ENCODE data around the gene DCDC2B. TPM values are rescaled to one million over a fixed set of nuclear protein-coding genes. Genes with fewer than 3 reads are reported as not detected.
A peak's percentile ranks its signal among the peaks of the same experiment; 100 is the strongest.

DCDC2B gene
- total RNA-seq, 1 experiment from 2014 or later: not detected

DNA sequence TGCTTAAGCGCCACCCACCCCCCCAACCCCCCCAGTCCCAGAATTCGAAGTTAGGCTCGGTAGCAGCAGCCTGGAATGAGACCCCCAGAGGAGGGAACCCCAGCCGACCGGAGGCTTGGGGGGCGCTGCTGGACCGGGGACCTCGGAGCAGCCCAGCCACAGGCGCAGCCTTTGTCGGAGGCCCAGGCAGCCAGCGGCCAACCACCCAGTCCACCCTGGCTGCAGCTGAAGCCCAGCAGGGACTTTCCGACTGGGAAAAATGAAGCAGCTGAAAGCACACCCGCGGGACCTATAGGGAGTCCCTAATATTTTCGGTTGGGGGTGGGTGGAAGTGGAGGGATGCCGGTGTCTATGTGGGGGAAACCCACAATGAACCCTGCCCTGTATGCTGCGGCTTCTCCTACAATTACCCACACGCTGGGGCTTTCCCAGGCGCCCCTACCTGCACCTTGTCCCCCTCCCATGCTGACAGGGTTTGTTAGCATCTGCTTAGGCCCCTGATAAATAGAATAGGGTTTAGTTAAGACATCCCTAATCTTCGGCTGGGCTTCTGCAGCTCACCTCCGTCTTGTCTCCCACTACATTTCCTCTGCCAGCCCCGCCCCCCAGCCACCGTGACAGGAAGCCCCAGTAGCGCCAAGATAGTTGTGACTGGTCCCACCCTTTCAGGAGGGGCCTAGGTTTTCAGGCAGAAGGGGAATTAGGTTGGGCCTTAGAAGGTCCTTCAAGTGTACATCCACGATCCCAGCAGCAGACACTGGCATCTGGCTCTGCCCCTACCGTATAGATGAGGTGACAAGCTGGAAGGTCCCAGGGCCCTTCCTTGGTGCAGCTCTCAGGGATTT, 7.7 kb upstream of the DCDC2B start:
- Histone ChIP-seq H3K4me3 (peak overlapping the region; percentile 60), H3K9me3 (replicated peaks) (no peaks in the 10 kb centered on the region), H3K27ac (no peak overlapping the region), H3K36me3 (peaks cover 7% of the 10 kb centered on the region), H3K4me1 (peaks cover 6% of the 10 kb centered on the region; the same call in 1 of the 2 replicates), H3K27me3 (no peaks in the 10 kb centered on the region)
- peak; percentile 68 to 69 for DNase-seq

- no peak for DNase-seq
- Histone ChIP-seq H3K4me1 (peaks cover 10% of the 10 kb centered on the region), H3K36me3 (no peaks in the 10 kb centered on the region), H3K27me3 (no peaks in the 10 kb centered on the region), H3K4me3 (peak overlapping the region; percentile 64), H3K27ac (no peak overlapping the region), H3K9me3 (replicated peaks) (no peaks in the 10 kb centered on the region)
Observed at GRCh38 chr1:32204943-32205361, 3.9 kb upstream of the DCDC2B start.

- peaks cover 10% of the 10 kb centered on the region for H3K4me1 ChIP-seq
- peak; percentile 87 to 89 for DNase-seq
- H3K4me3 ChIP-seq: peak within 1 kb of the TSS; percentile 64
- H3K9me3 ChIP-seq (replicated peaks): no peaks in the 10 kb centered on the region
- H3K27me3 ChIP-seq: no peaks in the 10 kb centered on the region
- peak within 1 kb of the TSS; percentile 11; the same call in 1 of the 2 replicates for H3K27ac ChIP-seq
- no peaks in the 10 kb centered on the region for H3K36me3 ChIP-seq
Observed at GRCh38 chr1:32205401-32206370, 3.2 kb upstream of the DCDC2B start, which contains the start of gene IQCC. Gene IQCC, plus strand, starts transcription at chr1:32205671. Its CDS starts 11 bp downstream, at chr1:32205682.

DNA sequence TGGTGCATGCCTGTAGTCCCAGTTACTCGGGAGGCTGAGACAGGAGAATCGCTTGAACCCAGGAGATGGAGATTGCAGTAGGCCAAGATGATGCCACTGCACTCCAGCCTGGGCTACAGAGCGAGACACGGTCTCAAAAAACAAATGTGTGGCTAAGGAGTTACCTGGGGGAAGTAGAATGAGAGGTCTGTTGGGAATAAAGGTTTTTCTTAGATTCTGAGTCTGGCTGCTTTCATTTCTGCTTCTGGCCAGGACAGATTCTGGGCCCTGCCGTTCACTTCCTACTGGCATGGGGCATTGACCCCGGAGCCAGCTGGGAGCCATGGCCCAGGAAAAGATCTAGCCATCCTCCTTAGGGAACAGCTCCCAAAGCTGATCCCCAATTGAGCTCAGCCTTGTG, 420 bp upstream of the DCDC2B start:
- H3K27me3 ChIP-seq: no peaks in the 10 kb centered on the region
- no peak overlapping the region for H3K4me3 ChIP-seq
- no peaks in the 10 kb centered on the region for H3K9me3 ChIP-seq (replicated peaks)
- no peaks in the 10 kb centered on the region for H3K36me3 ChIP-seq
- H3K27ac ChIP-seq: no peak overlapping the region
- H3K4me1 ChIP-seq: peaks cover 10% of the 10 kb centered on the region
- DNase-seq: no peak

DNA sequence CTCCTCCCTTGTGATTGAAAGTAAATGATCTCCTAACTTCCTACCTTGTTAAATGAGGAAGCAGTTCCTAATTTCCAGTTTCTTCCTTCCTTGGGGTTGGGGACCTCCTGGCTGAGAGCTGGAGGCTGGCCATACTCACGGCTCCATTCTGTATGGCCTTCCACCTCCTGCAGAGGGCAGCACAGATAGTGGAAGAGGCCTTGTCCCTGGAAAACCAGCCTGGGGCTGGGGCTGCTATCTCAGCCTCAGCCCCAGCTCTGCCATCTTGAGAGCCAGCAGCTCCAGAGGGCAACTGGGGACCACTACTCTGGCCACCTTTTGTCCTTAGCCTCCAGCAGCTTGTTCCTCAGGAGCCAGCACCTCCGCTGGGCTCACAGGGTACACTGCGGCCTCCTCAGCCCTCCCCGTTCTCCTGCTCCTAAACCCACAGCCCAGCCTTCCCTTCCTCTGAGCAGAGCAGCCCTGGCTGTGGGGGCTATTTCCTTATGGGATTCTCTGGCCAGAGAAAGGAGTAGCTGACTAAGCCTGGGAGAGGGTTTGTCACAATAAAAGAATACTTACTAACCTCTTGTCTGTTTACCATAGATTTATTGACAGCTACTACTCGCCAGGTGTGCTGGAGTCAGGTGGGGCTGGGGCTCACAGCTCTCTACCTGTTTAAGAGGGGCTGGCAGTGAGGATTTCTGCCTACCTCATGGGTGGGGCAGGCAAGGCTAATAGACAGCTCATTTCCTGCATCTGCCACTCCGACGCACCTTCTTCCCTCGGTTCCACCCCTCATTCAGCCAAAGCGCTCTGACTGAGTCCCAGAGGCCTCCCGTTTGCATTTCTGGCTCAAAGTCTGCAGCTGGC, 7.0 kb downstream of the DCDC2B start:
- no peak overlapping the region for H3K27ac ChIP-seq
- H3K4me3 ChIP-seq: no peak overlapping the region
- no peaks in the 10 kb centered on the region for H3K4me1 ChIP-seq
- no peaks in the 10 kb centered on the region for H3K9me3 ChIP-seq (replicated peaks)
- H3K36me3 ChIP-seq: no peaks in the 10 kb centered on the region
- DNase-seq: peak; percentile 70 to 85
- no peaks in the 10 kb centered on the region for H3K27me3 ChIP-seq

DNA sequence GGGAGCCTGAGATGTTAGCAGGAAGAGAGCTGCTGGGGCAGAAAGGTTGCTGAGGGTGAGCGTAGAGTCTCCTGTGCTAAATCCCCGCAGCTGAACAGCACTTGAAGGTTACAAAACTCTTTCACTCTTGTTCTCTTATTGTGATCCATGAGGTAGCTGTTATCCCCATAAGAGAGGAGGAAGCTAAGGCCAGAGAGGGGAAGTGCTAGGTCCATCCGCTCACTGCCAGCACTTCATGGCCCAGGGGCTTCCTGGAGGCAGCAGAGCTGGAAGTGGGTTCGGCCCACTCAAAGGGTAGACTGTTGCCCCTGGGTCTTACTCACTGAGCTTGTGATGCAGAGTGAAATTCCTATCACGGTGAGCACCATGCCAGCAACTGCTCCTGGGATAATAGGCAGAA, 7.7 kb downstream of the DCDC2B start:
- no peaks in the 10 kb centered on the region for H3K36me3 ChIP-seq
- no peaks in the 10 kb centered on the region for H3K4me1 ChIP-seq
- H3K27me3 ChIP-seq: no peaks in the 10 kb centered on the region
- no peak overlapping the region for H3K4me3 ChIP-seq
- DNase-seq: no peak
- no peaks in the 10 kb centered on the region for H3K9me3 ChIP-seq (replicated peaks)
- H3K27ac ChIP-seq: no peak overlapping the region

DNA sequence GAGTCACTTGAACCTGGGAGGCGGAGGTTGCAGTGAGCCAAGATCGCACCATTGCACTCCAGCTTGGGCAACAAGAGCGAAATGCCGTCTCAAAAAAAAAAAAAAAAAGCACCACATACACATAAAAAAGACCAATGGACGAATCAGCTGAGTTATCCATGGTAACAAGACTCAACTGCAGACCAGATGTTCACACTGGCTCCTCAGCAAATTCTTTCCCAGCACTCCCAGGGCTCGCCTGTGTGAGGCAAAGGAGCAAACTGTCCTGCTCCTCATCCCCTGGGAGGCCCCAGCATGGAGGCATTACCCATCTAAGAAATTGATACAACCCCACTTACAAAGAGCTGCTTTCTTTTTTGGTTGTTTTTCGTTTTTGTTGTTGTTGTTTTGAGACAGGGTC, 10.1 kb downstream of the DCDC2B start:
- Histone ChIP-seq H3K27ac (no peak overlapping the region), H3K4me1 (peaks cover 3% of the 10 kb centered on the region; the same call in 1 of the 2 replicates), H3K4me3 (no peak overlapping the region), H3K9me3 (replicated peaks) (no peaks in the 10 kb centered on the region), H3K27me3 (no peaks in the 10 kb centered on the region), H3K36me3 (peaks cover 4% of the 10 kb centered on the region)
- DNase-seq: no peak

DNA sequence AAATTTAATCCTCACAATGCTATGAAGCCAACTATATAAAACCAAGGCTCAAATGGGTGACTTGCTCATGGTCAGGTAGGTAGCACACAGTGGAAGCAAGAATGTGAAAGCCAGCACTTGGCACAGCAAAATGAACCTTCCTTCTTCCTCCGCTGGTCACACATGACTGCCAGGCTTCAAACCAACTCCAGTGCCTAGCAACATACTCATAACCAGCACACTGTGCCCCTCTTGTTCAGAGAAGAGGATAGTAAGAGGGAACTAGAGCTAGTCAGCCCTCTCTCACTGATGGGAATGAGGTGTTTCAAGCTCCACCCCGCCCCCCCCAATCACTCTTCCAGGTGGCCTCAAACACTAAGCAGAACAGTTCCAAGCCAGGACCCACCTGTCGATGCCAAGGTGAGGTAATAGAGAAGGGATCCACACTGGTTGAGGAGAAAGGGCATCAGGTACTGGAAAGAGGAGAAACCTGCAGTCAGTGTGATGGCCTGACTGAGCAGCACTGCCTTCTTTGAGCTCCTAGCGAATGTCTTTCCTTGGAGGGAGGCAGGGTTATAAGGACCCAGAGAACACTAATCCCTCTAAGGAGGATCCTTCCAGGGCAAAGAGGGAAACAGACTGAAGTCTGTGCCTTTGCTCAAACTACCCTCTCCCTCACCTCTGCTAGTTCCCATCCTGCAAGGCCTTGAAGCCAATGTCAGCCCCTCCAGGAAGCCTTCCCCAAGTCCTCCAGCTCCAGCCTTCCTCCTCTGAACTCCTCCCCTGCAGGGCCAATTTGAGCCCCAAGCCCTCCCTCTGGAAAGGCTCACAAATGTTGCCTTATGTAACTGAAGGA, 12.1 kb downstream of the DCDC2B start:
- H3K36me3 ChIP-seq: peaks cover 17% of the 10 kb centered on the region
- no peaks in the 10 kb centered on the region for H3K9me3 ChIP-seq (replicated peaks)
- no peak overlapping the region; the same call in 1 of the 2 replicates for H3K27ac ChIP-seq
- H3K4me1 ChIP-seq: peaks cover 3% of the 10 kb centered on the region; the same call in 1 of the 2 replicates
- no peaks in the 10 kb centered on the region for H3K27me3 ChIP-seq
- H3K4me3 ChIP-seq: peak overlapping the region; percentile 87
- DNase-seq: no peak

DNA sequence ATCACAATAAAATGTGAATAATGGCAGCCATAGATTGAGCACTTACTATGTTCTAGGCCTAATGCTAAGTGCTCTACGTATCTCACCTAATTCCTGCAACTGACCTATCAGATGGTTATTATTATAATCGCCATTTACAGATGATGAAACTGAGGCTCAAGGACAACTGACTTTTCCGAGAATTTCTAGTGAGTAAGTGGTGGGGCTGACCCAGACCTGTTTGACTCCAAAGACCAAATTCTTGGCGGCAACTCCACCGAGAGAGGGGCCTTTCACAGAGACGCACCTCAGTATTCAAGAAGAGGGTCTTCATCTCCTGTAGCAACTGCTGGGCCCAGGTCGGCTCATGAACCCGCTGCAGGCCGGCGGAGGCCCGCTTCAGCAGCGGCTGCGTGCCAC, 12.7 kb downstream of the DCDC2B start:
- Histone ChIP-seq H3K27me3 (no peaks in the 10 kb centered on the region), H3K27ac (peak overlapping the region; percentile 68; the same call in 1 of the 2 replicates), H3K4me1 (peaks cover 3% of the 10 kb centered on the region; the same call in 1 of the 2 replicates), H3K9me3 (replicated peaks) (no peaks in the 10 kb centered on the region), H3K36me3 (peaks cover 20% of the 10 kb centered on the region), H3K4me3 (peak overlapping the region; percentile 87)
- no peak for DNase-seq

DNA sequence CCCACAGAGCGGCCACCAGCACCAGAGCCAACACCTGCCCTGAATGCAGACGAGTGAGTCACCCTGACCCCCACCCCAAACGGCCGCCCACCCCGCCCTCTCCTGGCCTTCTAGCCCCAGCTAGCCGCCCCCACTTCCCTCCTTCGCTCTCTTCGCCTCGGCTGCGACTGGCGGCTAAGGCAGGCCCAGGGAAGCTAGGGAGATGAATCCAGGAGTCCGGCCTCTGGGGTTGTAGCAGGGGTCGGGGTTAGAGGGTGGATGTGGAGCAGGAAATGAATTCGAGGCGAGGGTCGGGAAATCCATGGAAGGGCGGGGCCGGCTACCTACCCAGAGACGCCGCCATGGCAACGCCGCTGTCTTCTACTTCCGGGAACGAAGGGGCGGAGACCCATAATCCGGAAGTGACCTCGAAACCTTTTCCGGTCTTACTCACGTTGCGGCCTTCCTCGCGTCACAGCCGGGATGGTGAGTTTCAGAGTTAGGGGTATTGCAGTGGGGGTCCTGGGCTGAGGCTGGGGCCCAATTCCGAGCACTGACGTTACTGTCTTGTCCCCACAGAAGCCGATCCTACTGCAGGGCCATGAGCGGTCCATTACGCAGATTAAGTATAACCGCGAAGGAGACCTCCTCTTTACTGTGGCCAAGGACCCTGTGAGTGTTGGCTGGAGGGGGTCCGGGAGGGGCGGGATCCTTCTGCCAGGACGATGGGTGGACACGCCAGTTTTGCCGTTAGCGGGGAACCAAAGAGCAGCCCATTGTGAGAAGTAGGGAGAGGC, 13.3 kb downstream of the DCDC2B start, which contains the start of the genes EIF3I and TMEM234:
EIF3I (plus strand) TSS at position 428 of the 776 bp plus-strand sequence; CDS start at position 463, 35 bp downstream.
TMEM234 (minus strand) TSS at position 374 of the 776 bp plus-strand sequence; CDS start at position 343, 31 bp downstream.
- DNase-seq: peak; percentile 93 to 95
- Histone ChIP-seq H3K27ac (peak within 1 kb of the TSS; percentile 68), H3K9me3 (replicated peaks) (no peaks in the 10 kb centered on the region), H3K36me3 (peaks cover 20% of the 10 kb centered on the region), H3K27me3 (no peaks in the 10 kb centered on the region), H3K4me1 (peaks cover 3% of the 10 kb centered on the region; the same call in 1 of the 2 replicates), H3K4me3 (peak within 1 kb of the TSS; percentile 87)

DNA sequence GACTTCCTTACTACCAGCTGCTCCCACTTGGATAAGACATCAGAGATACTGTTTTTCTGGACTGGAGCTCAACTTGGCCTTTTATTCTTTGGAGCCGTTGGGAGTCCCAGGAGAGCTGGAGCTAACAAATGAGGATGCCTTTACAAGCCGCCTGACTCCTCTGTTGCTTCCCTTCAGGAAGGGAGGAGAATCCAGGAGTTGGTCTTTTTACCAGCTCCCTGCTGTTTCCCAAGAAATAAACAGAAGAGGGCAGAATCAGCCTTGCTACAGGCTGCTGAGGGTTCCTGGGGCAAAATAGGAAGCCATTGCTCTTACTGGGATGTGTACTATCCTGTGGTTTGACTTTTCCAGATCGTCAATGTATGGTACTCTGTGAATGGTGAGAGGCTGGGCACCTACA, 14.8 kb downstream of the DCDC2B start:
- Histone ChIP-seq H3K27ac (no peak overlapping the region), H3K4me1 (peaks cover 3% of the 10 kb centered on the region; the same call in 1 of the 2 replicates), H3K4me3 (no peak overlapping the region), H3K9me3 (replicated peaks) (no peaks in the 10 kb centered on the region), H3K36me3 (peaks cover 35% of the 10 kb centered on the region), H3K27me3 (no peaks in the 10 kb centered on the region)
- no peak for DNase-seq

GRCh38 chr1:32224285-32224684, 15.4 kb downstream of the DCDC2B start:
- no peak overlapping the region for H3K4me3 ChIP-seq

More at GRCh38 chr1:32224285-32224684, 15.4 kb downstream of the DCDC2B start:
- H3K27ac ChIP-seq: no peak overlapping the region
- H3K4me1 ChIP-seq: peaks cover 3% of the 10 kb centered on the region; the same call in 1 of the 2 replicates
- H3K27me3 ChIP-seq: no peaks in the 10 kb centered on the region
- H3K9me3 ChIP-seq (replicated peaks): no peaks in the 10 kb centered on the region
- peaks cover 41% of the 10 kb centered on the region for H3K36me3 ChIP-seq
- no peak for DNase-seq

All from SJCRH30 (cell line).